K562 treated with DMSO at 1 percent for 4 hours (cell line): ENCODE data around the gene SMAD7. TPM values are rescaled to one million over a fixed set of nuclear protein-coding genes. Genes with fewer than 3 reads are reported as not detected.

Experiments used
- total RNA-seq: library from RNA; unstranded; fragments of 300-600 nt; gene quantifications from 2 replicates; pipeline ENCODE4 v1.2.3, GENCODE V29; 2022; ENCODE audit not compliant: insufficient read depth

The SMAD7 gene
- total RNA-seq, result 11.7 and 12.3 TPM in 2 replicates

GRCh38 chr18:48950536-48951447, at the start of gene SMAD7:
Gene SMAD7, minus strand, starts transcription at chr18:48950965. Its CDS starts 541 bp downstream, at chr18:48950424.

